HG02885 (cell line): ENCODE measurements around the gene TMEM165.
A peak's percentile ranks its signal among the peaks of the same experiment; 100 is the strongest.

ENCODE experiments used
- ATAC-seq: cut with Tn5 transposase; IDR thresholded peaks from one replicate; pipeline ENCODE4 v1.9.1; 2021; ENCODE audit warnings: mild to moderate bottlenecking; ENCODE audit not compliant: unreplicated experiment, poor library complexity

Gene TMEM165

GRCh38 chr4:55399581-55399980 lies 3.8 kb downstream of the TMEM165 start:
- ATAC-seq: no peak

GRCh38 chr4:55405073-55405472 lies 9.3 kb downstream of the TMEM165 start:
- no peak for ATAC-seq

- no peak for ATAC-seq
These were observed 10.8 kb downstream of the TMEM165 start for GRCh38 chr4:55406545-55406944.

DNA sequence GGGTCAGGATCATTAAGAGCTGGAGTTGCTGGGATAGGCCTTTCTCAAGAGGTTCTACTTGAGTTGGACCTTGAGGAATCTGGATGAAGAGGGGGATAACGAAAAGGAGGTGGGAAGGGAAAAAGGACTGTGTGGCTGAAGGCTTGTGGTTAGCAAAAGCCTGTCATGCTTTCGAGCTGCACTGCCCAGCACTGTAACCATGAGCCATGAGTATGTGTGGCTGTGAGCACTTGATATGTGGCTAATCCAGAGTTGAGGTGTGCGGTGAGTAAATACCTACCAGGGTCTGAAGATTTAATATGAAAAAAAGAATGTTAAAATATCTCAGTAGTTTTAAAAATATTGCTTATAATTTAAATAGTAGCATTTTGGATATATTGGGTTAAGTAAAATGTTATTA lies 11.4 kb downstream of the TMEM165 start:
- no peak for ATAC-seq

DNA sequence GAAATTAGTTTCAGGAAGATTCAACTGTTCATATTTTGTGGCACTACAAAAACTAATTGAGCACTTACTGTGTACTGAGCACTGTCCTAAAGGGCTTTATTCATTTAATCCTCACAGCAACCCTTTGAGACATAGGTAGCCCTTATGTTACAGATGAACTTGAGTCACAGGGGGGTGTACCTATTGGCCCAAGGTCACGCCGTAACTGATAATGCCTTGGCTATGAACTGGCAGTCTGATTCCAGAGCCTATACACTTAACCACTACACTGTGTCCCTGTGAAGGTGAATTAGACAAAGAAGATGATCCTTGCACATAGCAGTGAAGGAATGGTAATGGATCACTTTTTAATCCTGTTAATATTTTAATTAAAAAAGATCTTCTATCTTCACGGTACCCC lies 12.0 kb downstream of the TMEM165 start:
- ATAC-seq: no peak

DNA sequence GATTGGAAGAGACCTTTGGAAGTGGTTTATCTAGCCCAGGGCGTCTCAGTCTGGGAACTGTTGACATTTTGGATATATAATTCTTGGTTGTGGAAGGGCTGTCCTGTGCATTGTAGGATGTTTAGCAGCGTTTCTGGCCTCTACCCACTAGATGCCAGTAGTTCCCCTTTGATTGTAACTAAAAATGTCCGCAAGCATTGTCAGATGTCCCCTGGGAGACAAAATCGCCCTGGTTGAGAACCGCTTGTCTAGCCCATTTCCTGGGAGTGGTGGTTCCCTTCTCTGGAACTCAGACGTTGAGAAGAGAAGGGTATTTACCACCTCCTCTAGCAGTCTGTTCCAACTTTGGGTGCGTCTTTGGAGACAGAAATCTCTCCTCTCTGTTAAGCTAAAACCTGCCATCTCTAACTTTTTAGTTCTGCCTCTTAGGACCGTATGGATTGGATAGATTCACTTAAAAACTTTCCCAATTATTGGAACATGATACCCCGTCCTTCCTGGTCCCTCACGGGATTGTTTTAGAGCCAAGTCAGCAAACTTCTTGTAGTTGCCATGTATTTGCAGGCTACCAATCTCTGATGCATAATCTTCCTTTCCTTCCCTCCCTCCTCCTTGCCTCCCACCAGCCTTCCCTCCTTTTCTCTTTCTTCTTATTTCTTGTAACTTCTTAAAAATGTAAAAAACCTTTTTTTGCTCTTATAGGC lies 13.9 kb downstream of the TMEM165 start:
- peak; percentile 70 for ATAC-seq

DNA sequence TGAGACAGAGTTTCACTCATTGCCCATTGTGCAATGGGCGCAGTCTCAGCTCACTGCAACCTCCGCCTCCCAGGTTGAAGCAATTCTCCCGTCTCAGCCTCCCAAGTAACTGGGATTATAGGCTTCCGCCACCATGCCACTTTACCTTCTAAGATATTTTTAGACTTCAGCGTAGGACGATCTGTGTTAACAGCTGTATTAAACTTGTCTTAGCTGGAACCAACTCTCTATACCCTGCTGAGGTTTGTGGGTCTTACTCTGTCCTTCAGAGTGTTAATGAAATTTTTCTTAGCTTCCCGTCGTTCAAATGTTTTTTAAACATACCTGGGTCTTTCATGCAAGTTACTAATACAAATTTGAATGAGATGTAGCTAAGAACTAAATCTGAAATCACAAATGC lies 14.7 kb downstream of the TMEM165 start:
- ATAC-seq: no peak

DNA sequence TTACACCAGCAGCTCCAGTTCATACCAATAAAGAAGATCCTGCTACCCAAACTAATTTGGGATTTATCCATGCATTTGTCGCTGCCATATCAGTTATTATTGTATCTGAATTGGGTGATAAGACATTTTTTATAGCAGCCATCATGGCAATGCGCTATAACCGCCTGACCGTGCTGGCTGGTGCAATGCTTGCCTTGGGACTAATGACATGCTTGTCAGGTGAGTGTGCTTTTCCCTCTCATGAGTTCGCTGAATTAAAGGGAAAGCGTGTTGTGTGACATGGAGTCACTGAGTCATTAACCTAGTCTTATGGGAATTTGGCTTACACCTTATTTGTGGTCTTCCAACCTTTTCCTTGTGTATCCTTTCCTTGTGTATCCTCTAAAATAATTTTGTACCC lies 15.9 kb downstream of the TMEM165 start:
- no peak for ATAC-seq

DNA sequence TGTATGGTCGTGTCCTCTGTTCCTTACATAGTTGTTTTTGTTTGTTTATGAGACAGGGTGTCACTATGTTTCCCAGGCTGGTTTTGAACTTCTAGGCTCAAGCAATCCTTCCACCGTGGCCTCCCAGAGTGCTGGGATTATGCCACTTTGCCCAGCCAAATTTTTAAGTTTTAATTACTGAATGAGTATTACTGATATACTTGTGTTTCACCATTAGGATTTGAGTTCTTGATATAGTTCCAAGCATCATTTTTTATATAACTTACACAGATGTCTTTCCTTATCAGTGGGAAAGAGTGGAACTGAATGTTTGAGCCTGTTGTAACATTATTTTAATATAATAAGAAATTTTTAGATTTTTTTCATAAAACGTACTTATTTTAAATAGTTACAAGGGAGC lies 20.4 kb downstream of the TMEM165 start:
- ATAC-seq: no peak

GRCh38 chr4:55424791-55425190 lies 29.0 kb downstream of the TMEM165 start:
- no peak for ATAC-seq

- no peak for ATAC-seq
These were observed 36.1 kb downstream of the TMEM165 start for GRCh38 chr4:55431710-55432336.

GRCh38 chr4:55435141-55435841 lies 39.5 kb downstream of the TMEM165 start:
- ATAC-seq: peak; percentile 62

- ATAC-seq: no peak
These were observed 41.6 kb downstream of the TMEM165 start for GRCh38 chr4:55437356-55437796.

GRCh38 chr4:55437823-55438222 lies 42.1 kb downstream of the TMEM165 start:
- ATAC-seq: no peak

- ATAC-seq: no peak
These were observed 42.6 kb downstream of the TMEM165 start for GRCh38 chr4:55438314-55438713.

- no peak for ATAC-seq
These were observed 43.3 kb downstream of the TMEM165 start for GRCh38 chr4:55439023-55439422.

- ATAC-seq: no peak
These were observed 45.0 kb downstream of the TMEM165 start for GRCh38 chr4:55440786-55441185.

GRCh38 chr4:55442541-55442940 lies 46.8 kb downstream of the TMEM165 start:
- no peak for ATAC-seq

GRCh38 chr4:55444827-55445226 lies 49.1 kb downstream of the TMEM165 start:
- ATAC-seq: no peak

GRCh38 chr4:55445921-55446577 lies 50.3 kb downstream of the TMEM165 start:
- no peak for ATAC-seq

GRCh38 chr4:55446578-55446922 lies 50.8 kb downstream of the TMEM165 start:
- ATAC-seq: no peak
